BJ (cell line): Measurements from ENCODE around the gene SLTM. TPM values are rescaled to one million over a fixed set of nuclear protein-coding genes. Genes with fewer than 3 reads are reported as not detected.
A peak's percentile ranks its signal among the peaks of the same experiment; 100 is the strongest.
"Not testable (repeated sequence)": the region's sequence is repeated elsewhere in the genome, so short reads cannot be mapped to it uniquely, and the experiment has no call there.

Experiments used
- CTCF ChIA-PET: fragments of 350-600 bp; formaldehyde crosslinking; extraction: SDS; loops from one replicate; lab custom pipeline; 2021; ENCODE audit warnings: antibody characterized with exemption, inconsistent platforms; lab: Yijun Ruan, JAX
- POLR2A ChIA-PET: fragments of 300-600 bp; sonication (Branson Sonifier 250); formaldehyde crosslinking; extraction: SDS; loops from one replicate; lab custom pipeline; 2021; ENCODE audit warnings: antibody characterized with exemption; lab: Charles Lee
- DNase-seq: peaks from one replicate; pipeline ENCODE4 v3.0.0-alpha.2; 2011; ENCODE audit warnings: low read depth
- H3K27me3 ChIP-seq: 2 replicates; pipeline ENCODE4 v1.6.0; 2011; ENCODE audit warnings: low read length; ENCODE audit not compliant: control insufficient read depth, insufficient read depth
- H3K36me3 ChIP-seq: 2 replicates; pipeline ENCODE4 v1.5.1; 2011; ENCODE audit warnings: low read length; ENCODE audit not compliant: control insufficient read depth, insufficient read depth
- H3K4me3 ChIP-seq: 2 replicates; pipeline ENCODE4 v1.5.1; 2011; ENCODE audit warnings: low read depth, mild to moderate bottlenecking, control low read depth, low read length
- CTCF ChIP-seq: IDR thresholded peaks from 2 replicates; pipeline ENCODE4 v1.5.1; 2011; ENCODE audit warnings: low read depth, mild to moderate bottlenecking, control low read depth, inconsistent platforms, low read length, moderate library complexity; ENCODE audit not compliant: insufficient read depth
- polyA plus RNA-seq: library from polyadenylated mRNA; depleted of rRNA; stranded (reverse); fragments of >200 nt; gene quantifications from 2 replicates; pipeline ENCODE4 v1.2.3, GENCODE V29; 2011; rRNA removed
- small RNA-seq: library from RNA; depleted of rRNA; stranded (forward); fragments of <200 nt; gene quantifications from one replicate; pipeline ENCODE3, GENCODE V24; 2012; ENCODE audit warnings: low replicate concordance, low read depth; ENCODE audit not compliant: insufficient read length

The SLTM gene
- polyA plus RNA-seq, 1 experiment: 14.3 TPM

- DNase-seq: no peak
- Histone ChIP-seq H3K36me3 (peaks cover 1% of the 10 kb centered on the region; the same call in 1 of the 2 replicates), H3K4me3 (no peak overlapping the region), H3K27me3 (no peaks in the 10 kb centered on the region)
- TF ChIP-seq CTCF: peak; percentile 30; the same call in 1 of the 2 replicates
- ChIA-PET CTCF (interaction anchor here (1.0 to 1.2 kb wide), 2 partner anchors 12 to 36 kb away, joined by 3 read pairs; no protein-coding TSS in a partner anchor), POLR2A (interaction anchor here (0.7 kb wide), 1 partner anchor 480 kb away, joined by 6 read pairs; no protein-coding TSS in a partner anchor)
Measured at GRCh38 chr15:58839485-58839884, 94.0 kb downstream of the SLTM start.

- POLR2A ChIA-PET, CTCF ChIA-PET: not testable (repeated sequence)
Measured at GRCh38 chr15:58833681-58834426, 99.6 kb downstream of the SLTM start.

DNA sequence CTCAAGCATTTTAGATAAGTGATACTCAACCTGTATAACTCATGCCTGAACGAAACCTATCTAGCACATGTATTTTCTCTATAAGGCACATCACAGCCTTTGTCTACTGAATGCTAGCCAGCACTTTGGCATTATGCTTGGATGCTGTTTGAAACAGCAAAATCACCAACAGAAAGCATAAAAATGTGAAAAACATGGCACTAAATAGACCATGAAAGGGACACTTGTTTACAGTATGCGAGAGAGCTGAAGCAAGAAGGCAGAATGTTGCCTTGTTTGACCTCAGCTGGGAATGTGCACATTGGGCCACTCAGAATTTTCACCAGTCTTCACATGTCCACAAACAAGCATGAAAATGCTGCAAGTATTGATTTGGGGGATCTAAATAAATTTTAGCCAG lies 102.9 kb downstream of the SLTM start:
- TF ChIP-seq CTCF: no peak
- DNase-seq: no peak
- H3K36me3 ChIP-seq: peaks cover 1% of the 10 kb centered on the region
- ChIA-PET POLR2A (no interaction called here), CTCF (no interaction called here)
- no peak overlapping the region for H3K4me3 ChIP-seq
- no peaks in the 10 kb centered on the region for H3K27me3 ChIP-seq

More at GRCh38 chr15:58833681-58834426, 99.6 kb downstream of the SLTM start:
- not testable (repeated sequence) for DNase-seq, H3K27me3 ChIP-seq, H3K36me3 ChIP-seq, H3K4me3 ChIP-seq

Small RNAs within 50 kb of the gene (small RNA-seq; reads per million reads assigned to genes)
- not detected for gene ZNF444P1

Other genes starting within 250 kb of the SLTM start
- gene ADAM10, start 184.0 kb downstream of the SLTM start, polyA plus RNA-seq: 106 and 142 TPM in 2 replicates
- 7.8 and 12.8 TPM in 2 replicates for gene MINDY2, start 162.4 kb downstream of the SLTM start, polyA plus RNA-seq
- 21.6 and 28.7 TPM in 2 replicates for gene RNF111, start 54.0 kb upstream of the SLTM start, polyA plus RNA-seq
- gene CCNB2, start 171.5 kb upstream of the SLTM start, polyA plus RNA-seq: 33.5 and 45.3 TPM in 2 replicates